Measurements from ENCODE around the gene ITIH3. TPM values are rescaled to one million over a fixed set of nuclear protein-coding genes. Genes with fewer than 3 reads are reported as not detected.

ITIH3 gene
- total RNA-seq, 4 donors from 2014 or later = 0.18 to 5.6 (median 1.2) TPM

- Histone ChIP-seq H3K4me3 (no peak overlapping the region), H3K27ac (no peak overlapping the region), H3K36me3 (no peaks in the 10 kb centered on the region), H3K4me1 (peaks cover 8% of the 10 kb centered on the region), H3K9me3 (no peaks in the 10 kb centered on the region), H3K27me3 (no peaks in the 10 kb centered on the region)
- 84% methylated on average over 9 of the region's 9 CpGs for WGBS
- TF ChIP-seq CTCF (IDR thresholded peaks at IDR 0.05) (no peak), EP300 (IDR thresholded peaks at IDR 0.05) (no peak), POLR2A (IDR thresholded peaks at IDR 0.05) (no peak), POLR2AphosphoS5 (IDR thresholded peaks at IDR 0.05) (no peak)
- DNase-seq (ENCODE audit: low spot score in 2 of 2) = no peak
Measured at GRCh38 chr3:52796411-52796810, 1.8 kb downstream of the ITIH3 start.

- Histone ChIP-seq H3K4me1 (no peaks in the 10 kb centered on the region), H3K27ac (no peak overlapping the region), H3K36me3 (no peaks in the 10 kb centered on the region), H3K9me3 (no peaks in the 10 kb centered on the region), H3K4me3 (no peak overlapping the region), H3K27me3 (no peaks in the 10 kb centered on the region)
- WGBS = 59% methylated on average over 9 of the region's 10 CpGs
- TF ChIP-seq POLR2AphosphoS5 (IDR thresholded peaks at IDR 0.05) (no peak), CTCF (IDR thresholded peaks at IDR 0.05) (no peak), EP300 (IDR thresholded peaks at IDR 0.05) (no peak), POLR2A (IDR thresholded peaks at IDR 0.05) (no peak)
- no peak for DNase-seq (ENCODE audit: low spot score in 2 of 2)
Measured at GRCh38 chr3:52798376-52798977, 3.9 kb downstream of the ITIH3 start.

- DNase-seq (ENCODE audit: low spot score in 2 of 2) = no peak
- Histone ChIP-seq H3K9me3 (no peaks in the 10 kb centered on the region), H3K36me3 (no peaks in the 10 kb centered on the region), H3K27ac (no peak overlapping the region), H3K27me3 (no peaks in the 10 kb centered on the region), H3K4me3 (no peak overlapping the region), H3K4me1 (no peaks in the 10 kb centered on the region)
- TF ChIP-seq CTCF (IDR thresholded peaks at IDR 0.05) = peak in 1 of 2 donors; percentile 33
- no peak for TF ChIP-seq EP300 (IDR thresholded peaks at IDR 0.05)
- 53% methylated on average over 7 of the region's 14 CpGs for WGBS
Measured at GRCh38 chr3:52798978-52799476, 4.4 kb downstream of the ITIH3 start.

GRCh38 chr3:52800079-52800478, 5.5 kb downstream of the ITIH3 start:
- Histone ChIP-seq H3K36me3 (no peaks in the 10 kb centered on the region), H3K4me1 (no peaks in the 10 kb centered on the region), H3K4me3 (no peak overlapping the region), H3K27me3 (no peaks in the 10 kb centered on the region), H3K9me3 (no peaks in the 10 kb centered on the region), H3K27ac (no peak overlapping the region)
- DNase-seq (ENCODE audit: low spot score in 2 of 2) = no peak
- WGBS = 67% methylated on average over 7 of the region's 7 CpGs
- no peak for TF ChIP-seq CTCF (IDR thresholded peaks at IDR 0.05)
- no peak for TF ChIP-seq EP300 (IDR thresholded peaks at IDR 0.05)
- TF ChIP-seq POLR2AphosphoS5 (IDR thresholded peaks at IDR 0.05) = no peak
- no peak for TF ChIP-seq POLR2A (IDR thresholded peaks at IDR 0.05)

GRCh38 chr3:52801839-52802238, 7.2 kb downstream of the ITIH3 start:
- H3K9me3 ChIP-seq = no peaks in the 10 kb centered on the region
- TF ChIP-seq CTCF (IDR thresholded peaks at IDR 0.05) = no peak
- no peak for TF ChIP-seq EP300 (IDR thresholded peaks at IDR 0.05)
- no peak for TF ChIP-seq POLR2AphosphoS5 (IDR thresholded peaks at IDR 0.05)
- TF ChIP-seq POLR2A (IDR thresholded peaks at IDR 0.05) = no peak
- H3K4me3 ChIP-seq = no peak overlapping the region
- no peaks in the 10 kb centered on the region for H3K27me3 ChIP-seq
- 50% methylated on average over 5 of the region's 5 CpGs for WGBS
- DNase-seq (ENCODE audit: low spot score in 2 of 2) = no peak
- H3K4me1 ChIP-seq = no peaks in the 10 kb centered on the region
- H3K27ac ChIP-seq = no peak overlapping the region
- H3K36me3 ChIP-seq = no peaks in the 10 kb centered on the region

All from suprapubic skin (tissue), 4 donors.